Measurements from ENCODE around the gene SATB2.

The SATB2 gene

GRCh38 chr2:199456383-199457146, 1.2 kb downstream of the SATB2 start:
- peak overlapping the region; percentile 43 for H3K4me3 ChIP-seq (ENCODE audit: low read length)
- H2AK5ac ChIP-seq (ENCODE audit: low read length), result no peak overlapping the region
- peak overlapping the region; percentile 99 for H3K23ac ChIP-seq (ENCODE audit: low read length)
- H4K8ac ChIP-seq (ENCODE audit: low read depth, low read length), result no peak overlapping the region
- no peaks in the 10 kb centered on the region for H3K36me3 ChIP-seq (ENCODE audit: control insufficient read depth, insufficient read depth, low read length)
- peak overlapping the region; percentile 17 for H3K4ac ChIP-seq (ENCODE audit: low read depth, low read length)
- H2BK120ac ChIP-seq (ENCODE audit: low read depth, low read length), result no peak overlapping the region
- H4K5ac ChIP-seq (ENCODE audit: low read length), result no peak overlapping the region
- no peak overlapping the region for H2BK15ac ChIP-seq (replicated peaks; ENCODE audit: low read depth)
- peak overlapping the region; percentile 89 for H3K4me2 ChIP-seq (ENCODE audit: low read length)
- H3K18ac ChIP-seq (ENCODE audit: low read length), result peak overlapping the region; percentile 95
- no peaks in the 10 kb centered on the region for H3K79me2 ChIP-seq (ENCODE audit: control insufficient read depth, insufficient read depth, low read length)
- no peak for DNase-seq
- H3K27me3 ChIP-seq (ENCODE audit: insufficient read depth, low read length, poor library complexity), result peaks cover 9% of the 10 kb centered on the region
- no peak overlapping the region for H2BK5ac ChIP-seq (ENCODE audit: low read length)
- peak overlapping the region; percentile 86 for H3K56ac ChIP-seq (ENCODE audit: low read length)
- H3K9ac ChIP-seq (ENCODE audit: low read length), result peak overlapping the region; percentile 52
- no peak overlapping the region for H3K27ac ChIP-seq (ENCODE audit: low read depth, low read length)
- H3K4me1 ChIP-seq (ENCODE audit: control insufficient read depth, low read depth, low read length), result peaks cover 3% of the 10 kb centered on the region
- H3K79me1 ChIP-seq (ENCODE audit: low read length), result no peaks in the 10 kb centered on the region
- WGBS (ENCODE audit: extremely low coverage, insufficient coverage, low lambda C conversion rate), result no CpG with 5 or more reads among the region's 44 CpGs

- WGBS (ENCODE audit: extremely low coverage, insufficient coverage, low lambda C conversion rate), result no CpG with 5 or more reads among the region's 55 CpGs
- no peaks in the 10 kb centered on the region for H3K79me1 ChIP-seq (ENCODE audit: low read length)
- H3K23ac ChIP-seq (ENCODE audit: low read length), result no peak overlapping the region
- peak overlapping the region; percentile 17 for H3K4ac ChIP-seq (ENCODE audit: low read depth, low read length)
- no peak overlapping the region for H2AK5ac ChIP-seq (ENCODE audit: low read length)
- no peaks in the 10 kb centered on the region for H3K36me3 ChIP-seq (ENCODE audit: control insufficient read depth, insufficient read depth, low read length)
- peak overlapping the region; percentile 95 for H3K18ac ChIP-seq (ENCODE audit: low read length)
- H2BK15ac ChIP-seq (replicated peaks; ENCODE audit: low read depth), result peak overlapping the region; percentile 19
- DNase-seq, result peak; percentile 87
- no peaks in the 10 kb centered on the region for H3K79me2 ChIP-seq (ENCODE audit: control insufficient read depth, insufficient read depth, low read length)
- H3K56ac ChIP-seq (ENCODE audit: low read length), result peak overlapping the region; percentile 86
- H3K27me3 ChIP-seq (ENCODE audit: insufficient read depth, low read length, poor library complexity), result peaks cover 6% of the 10 kb centered on the region
- H2BK120ac ChIP-seq (ENCODE audit: low read depth, low read length), result peak overlapping the region; percentile 17
- H3K4me3 ChIP-seq (ENCODE audit: low read length), result peak overlapping the region; percentile 28
- no peak overlapping the region for H4K5ac ChIP-seq (ENCODE audit: low read length)
- peak overlapping the region; percentile 39 for H4K8ac ChIP-seq (ENCODE audit: low read depth, low read length)
- peak overlapping the region; percentile 78 for H3K4me2 ChIP-seq (ENCODE audit: low read length)
- H3K27ac ChIP-seq (ENCODE audit: low read depth, low read length), result no peak overlapping the region
- H3K4me1 ChIP-seq (ENCODE audit: control insufficient read depth, low read depth, low read length), result peaks cover 3% of the 10 kb centered on the region
- peak overlapping the region; percentile 58 for H3K9ac ChIP-seq (ENCODE audit: low read length)
- H2BK5ac ChIP-seq (ENCODE audit: low read length), result no peak overlapping the region
These were observed 2.0 kb downstream of the SATB2 start for GRCh38 chr2:199455545-199456382.

- H3K23ac ChIP-seq (ENCODE audit: low read length), result no peak overlapping the region
- peaks cover 3% of the 10 kb centered on the region for H3K4me1 ChIP-seq (ENCODE audit: control insufficient read depth, low read depth, low read length)
- H3K27ac ChIP-seq (ENCODE audit: low read depth, low read length), result no peak overlapping the region
- WGBS (ENCODE audit: extremely low coverage, insufficient coverage, low lambda C conversion rate), result no CpG with 5 or more reads among the region's 7 CpGs
- peak overlapping the region; percentile 78 for H3K4me2 ChIP-seq (ENCODE audit: low read length)
- no peak overlapping the region for H4K5ac ChIP-seq (ENCODE audit: low read length)
- H4K8ac ChIP-seq (ENCODE audit: low read depth, low read length), result peak overlapping the region; percentile 39
- H3K79me1 ChIP-seq (ENCODE audit: low read length), result no peaks in the 10 kb centered on the region
- DNase-seq, result no peak
- peak overlapping the region; percentile 58 for H3K56ac ChIP-seq (ENCODE audit: low read length)
- no peak overlapping the region for H2BK5ac ChIP-seq (ENCODE audit: low read length)
- H3K79me2 ChIP-seq (ENCODE audit: control insufficient read depth, insufficient read depth, low read length), result no peaks in the 10 kb centered on the region
- peaks cover 6% of the 10 kb centered on the region for H3K27me3 ChIP-seq (ENCODE audit: insufficient read depth, low read length, poor library complexity)
- peak overlapping the region; percentile 53 for H3K18ac ChIP-seq (ENCODE audit: low read length)
- H3K36me3 ChIP-seq (ENCODE audit: control insufficient read depth, insufficient read depth, low read length), result no peaks in the 10 kb centered on the region
- H3K4me3 ChIP-seq (ENCODE audit: low read length), result no peak overlapping the region
- no peak overlapping the region for H2BK120ac ChIP-seq (ENCODE audit: low read depth, low read length)
- H3K9ac ChIP-seq (ENCODE audit: low read length), result peak overlapping the region; percentile 34
- H2AK5ac ChIP-seq (ENCODE audit: low read length), result no peak overlapping the region
- H2BK15ac ChIP-seq (replicated peaks; ENCODE audit: low read depth), result peak overlapping the region; percentile 19
- H3K4ac ChIP-seq (ENCODE audit: low read depth, low read length), result no peak overlapping the region
These were observed 2.6 kb downstream of the SATB2 start for GRCh38 chr2:199455210-199455544.

- Histone ChIP-seq H3K4me3 (ENCODE audit: low read length) (no peak overlapping the region), H3K23ac (ENCODE audit: low read length) (no peak overlapping the region), H2AK5ac (ENCODE audit: low read length) (no peak overlapping the region), H3K4ac (ENCODE audit: low read depth, low read length) (no peak overlapping the region), H3K27ac (ENCODE audit: low read depth, low read length) (no peak overlapping the region), H4K5ac (ENCODE audit: low read length) (no peak overlapping the region), H3K4me2 (ENCODE audit: low read length) (no peak overlapping the region), H2BK5ac (ENCODE audit: low read length) (no peak overlapping the region), H2BK120ac (ENCODE audit: low read depth, low read length) (no peak overlapping the region), H2BK15ac (replicated peaks; ENCODE audit: low read depth) (no peak overlapping the region), H3K9ac (ENCODE audit: low read length) (no peak overlapping the region), H3K79me2 (ENCODE audit: control insufficient read depth, insufficient read depth, low read length) (no peaks in the 10 kb centered on the region), H3K79me1 (ENCODE audit: low read length) (no peaks in the 10 kb centered on the region), H3K56ac (ENCODE audit: low read length) (no peak overlapping the region), H3K18ac (ENCODE audit: low read length) (no peak overlapping the region), H4K8ac (ENCODE audit: low read depth, low read length) (no peak overlapping the region), H3K27me3 (ENCODE audit: insufficient read depth, low read length, poor library complexity) (peaks cover 6% of the 10 kb centered on the region), H3K36me3 (ENCODE audit: control insufficient read depth, insufficient read depth, low read length) (no peaks in the 10 kb centered on the region), H3K4me1 (ENCODE audit: control insufficient read depth, low read depth, low read length) (peaks cover 3% of the 10 kb centered on the region)
- DNase-seq, result no peak
These were observed 4.8 kb downstream of the SATB2 start for GRCh38 chr2:199452991-199453379.

- Histone ChIP-seq H3K36me3 (ENCODE audit: control insufficient read depth, insufficient read depth, low read length) (no peaks in the 10 kb centered on the region), H3K27me3 (ENCODE audit: insufficient read depth, low read length, poor library complexity) (peaks cover 6% of the 10 kb centered on the region), H2AK5ac (ENCODE audit: low read length) (no peak overlapping the region), H3K18ac (ENCODE audit: low read length) (no peak overlapping the region), H3K4me2 (ENCODE audit: low read length) (no peak overlapping the region), H4K8ac (ENCODE audit: low read depth, low read length) (no peak overlapping the region), H2BK15ac (replicated peaks; ENCODE audit: low read depth) (no peak overlapping the region), H4K5ac (ENCODE audit: low read length) (no peak overlapping the region), H2BK120ac (ENCODE audit: low read depth, low read length) (no peak overlapping the region), H3K79me1 (ENCODE audit: low read length) (no peaks in the 10 kb centered on the region), H3K9ac (ENCODE audit: low read length) (no peak overlapping the region), H3K4me1 (ENCODE audit: control insufficient read depth, low read depth, low read length) (peaks cover 3% of the 10 kb centered on the region), H2BK5ac (ENCODE audit: low read length) (no peak overlapping the region), H3K4me3 (ENCODE audit: low read length) (no peak overlapping the region), H3K79me2 (ENCODE audit: control insufficient read depth, insufficient read depth, low read length) (no peaks in the 10 kb centered on the region), H3K27ac (ENCODE audit: low read depth, low read length) (no peak overlapping the region), H3K4ac (ENCODE audit: low read depth, low read length) (no peak overlapping the region), H3K56ac (ENCODE audit: low read length) (no peak overlapping the region), H3K23ac (ENCODE audit: low read length) (no peak overlapping the region)
- no peak for DNase-seq
- no CpG with 5 or more reads among the region's 2 CpGs for WGBS (ENCODE audit: extremely low coverage, insufficient coverage, low lambda C conversion rate)
These were observed 5.3 kb downstream of the SATB2 start for GRCh38 chr2:199452260-199452990.

Measured in mesendoderm (in vitro differentiated cells).